GM23338 (cell line): Measurements from ENCODE around the gene PSMB7. TPM values are rescaled to one million over a fixed set of nuclear protein-coding genes. Genes with fewer than 3 reads are reported as not detected.

ENCODE experiments used
- ATAC-seq: fragments of 200-7000 bp; cut with Tn5 transposase; 3 replicates; pipeline ENCODE4 v1.9.1; 2020
- DNase-seq: peaks from one replicate; pipeline ENCODE4 v3.0.0-alpha.2; 2015; ENCODE audit warnings: low spot score
- H2AFZ ChIP-seq: fragments of 200-600 bp; sonication (generic); 2 replicates; pipeline ENCODE4 v1.8.0; 2016; ENCODE audit warnings: antibody characterized with exemption, mild to moderate bottlenecking, moderate library complexity
- H3F3A ChIP-seq: fragments of 200-600 bp; sonication (generic); replicated peaks from 2 replicates; pipeline ENCODE4 v1.8.0; 2017; ENCODE audit warnings: antibody characterized with exemption, mixed run types, low read depth
- H3K27ac ChIP-seq: fragments of 200-600 bp; sonication (generic); 2 replicates; pipeline ENCODE4 v1.6.1; 2016; ENCODE audit warnings: low read depth
- H3K27me3 ChIP-seq: fragments of 200-600 bp; sonication (generic); 2 replicates; pipeline ENCODE4 v1.8.0; 2016; ENCODE audit warnings: mild to moderate bottlenecking, mixed run types, moderate library complexity; ENCODE audit not compliant: insufficient read depth
- H3K36me3 ChIP-seq: fragments of 200-600 bp; sonication (generic); 2 replicates; pipeline ENCODE4 v1.8.0; 2016; ENCODE audit warnings: mild to moderate bottlenecking; ENCODE audit not compliant: insufficient read depth
- H3K4me1 ChIP-seq: fragments of 200-600 bp; sonication (generic); 2 replicates; pipeline ENCODE4 v1.8.0; 2016; ENCODE audit warnings: mild to moderate bottlenecking, moderate library complexity; ENCODE audit not compliant: insufficient read depth
- H3K4me2 ChIP-seq: fragments of 200-600 bp; sonication (generic); 2 replicates; pipeline ENCODE4 v1.7.1; 2017; ENCODE audit warnings: mixed run types
- H3K4me3 ChIP-seq: fragments of 200-600 bp; sonication (generic); 2 replicates; pipeline ENCODE4 v1.6.1; 2016; ENCODE audit warnings: mixed run types
- H3K79me2 ChIP-seq: fragments of 200-600 bp; sonication (generic); replicated peaks from 2 replicates; pipeline ENCODE4 v1.8.0; 2017; ENCODE audit warnings: mild to moderate bottlenecking; ENCODE audit not compliant: insufficient read depth
- H3K9me2 ChIP-seq: fragments of 200-600 bp; sonication (generic); 2 replicates; pipeline ENCODE4 v1.8.0; 2017; ENCODE audit not compliant: insufficient read depth
- H4K20me1 ChIP-seq: fragments of 200-600 bp; sonication (generic); replicated peaks from 2 replicates; pipeline ENCODE4 v1.8.0; 2017; ENCODE audit warnings: mild to moderate bottlenecking; ENCODE audit not compliant: insufficient read depth
- H3K27ac Mint-ChIP-seq: 2 replicates; pipeline ENCODE4 v1.8.0; 2020; ENCODE audit warnings: inconsistent platforms, mild to moderate bottlenecking, moderate library complexity, mixed read lengths
- H3K27me3 Mint-ChIP-seq: 3 replicates; pipeline ENCODE4 v1.8.0; 2022; ENCODE audit warnings: low read depth, mild to moderate bottlenecking, moderate library complexity, mixed read lengths, inconsistent platforms; ENCODE audit not compliant: insufficient read depth, poor library complexity
- H3K36me3 Mint-ChIP-seq: 3 replicates; pipeline ENCODE4 v1.8.0; 2021; ENCODE audit warnings: low read depth, mild to moderate bottlenecking, inconsistent platforms, moderate library complexity, mixed read lengths
- H3K4me1 Mint-ChIP-seq: 3 replicates; pipeline ENCODE4 v1.8.0; 2020; ENCODE audit warnings: mild to moderate bottlenecking, inconsistent platforms, mixed read lengths
- H3K4me3 Mint-ChIP-seq: 3 replicates; pipeline ENCODE4 v1.8.0; 2021; ENCODE audit warnings: moderate library complexity, mild to moderate bottlenecking, inconsistent platforms, mixed read lengths
- H3K9me3 Mint-ChIP-seq: 3 replicates; pipeline ENCODE4 v1.8.0; 2020; ENCODE audit warnings: moderate library complexity, mild to moderate bottlenecking, inconsistent platforms, mixed read lengths
- EZH2phosphoT487 ChIP-seq: fragments of 200-600 bp; sonication (generic); IDR thresholded peaks from one replicate; pipeline ENCODE4 v1.8.1; 2018; ENCODE audit warnings: antibody characterized with exemption; ENCODE audit not compliant: unreplicated experiment
- JUNB ChIP-seq: IDR thresholded peaks from one replicate; pipeline ENCODE4 v1.6.1; 2016; ENCODE audit warnings: antibody characterized with exemption; ENCODE audit not compliant: unreplicated experiment
- NANOG ChIP-seq: IDR thresholded peaks from 2 replicates; pipeline ENCODE4 v1.6.1; 2016; ENCODE audit warnings: antibody characterized with exemption, borderline replicate concordance
- POLR2AphosphoS5 ChIP-seq: IDR thresholded peaks from 2 replicates; pipeline ENCODE4 v1.6.1; 2016; ENCODE audit warnings: antibody characterized with exemption, low read depth
- STAT1 ChIP-seq: IDR thresholded peaks from one replicate; pipeline ENCODE4 v1.6.1; 2016; ENCODE audit warnings: antibody characterized with exemption; ENCODE audit not compliant: unreplicated experiment
- polyA plus RNA-seq: library from polyadenylated mRNA; unstranded; fragments of >200 nt; fragmentation: Nextera tagmentation; extraction: Ambion mirVana; gene quantifications from 2 replicates; pipeline ENCODE4 v1.2.1, GENCODE V29; 2016
- total RNA-seq: library from RNA; depleted of rRNA; stranded (reverse); fragments of >200 nt; shearing (Covaris generic); gene quantifications from 2 replicates; pipeline ENCODE4 v1.2.3, GENCODE V29; 2014
- TF ChIP-seq, protein P1 (sequence below): fragments of 250-450 bp; sonication (Bioruptor Pico); IDR thresholded peaks from 2 replicates; pipeline ENCODE4 v1.5.0; 2020; ENCODE audit warnings: mild to moderate bottlenecking, moderate library complexity
- TF ChIP-seq, protein P2 (sequence below), 2 experiments: fragments of 200-600 bp in 1 of 2; sonication (generic) in 1 of 2; conservative IDR thresholded peaks; 2 replicates each; pipeline versions ENCODE4 v1.5.1 to v1.6.1; 2016 to 2017; ENCODE audit warnings: antibody characterized with exemption in 2 of 2, low read depth in 2 of 2, mild to moderate bottlenecking in 2 of 2, moderate library complexity in 1 of 2
- TF ChIP-seq, protein P3 (sequence below): IDR thresholded peaks from 2 replicates; pipeline ENCODE4 v1.6.1; 2016; ENCODE audit warnings: antibody characterized with exemption
- TF ChIP-seq, protein P4 (sequence below): IDR thresholded peaks from one replicate; pipeline ENCODE4 v1.6.1; 2018; ENCODE audit warnings: antibody characterized with exemption; ENCODE audit not compliant: unreplicated experiment

The PSMB7 gene
- total and polyA plus RNA-seq, 2 experiments from 2014 or later, result 255 to 268 TPM

DNA sequence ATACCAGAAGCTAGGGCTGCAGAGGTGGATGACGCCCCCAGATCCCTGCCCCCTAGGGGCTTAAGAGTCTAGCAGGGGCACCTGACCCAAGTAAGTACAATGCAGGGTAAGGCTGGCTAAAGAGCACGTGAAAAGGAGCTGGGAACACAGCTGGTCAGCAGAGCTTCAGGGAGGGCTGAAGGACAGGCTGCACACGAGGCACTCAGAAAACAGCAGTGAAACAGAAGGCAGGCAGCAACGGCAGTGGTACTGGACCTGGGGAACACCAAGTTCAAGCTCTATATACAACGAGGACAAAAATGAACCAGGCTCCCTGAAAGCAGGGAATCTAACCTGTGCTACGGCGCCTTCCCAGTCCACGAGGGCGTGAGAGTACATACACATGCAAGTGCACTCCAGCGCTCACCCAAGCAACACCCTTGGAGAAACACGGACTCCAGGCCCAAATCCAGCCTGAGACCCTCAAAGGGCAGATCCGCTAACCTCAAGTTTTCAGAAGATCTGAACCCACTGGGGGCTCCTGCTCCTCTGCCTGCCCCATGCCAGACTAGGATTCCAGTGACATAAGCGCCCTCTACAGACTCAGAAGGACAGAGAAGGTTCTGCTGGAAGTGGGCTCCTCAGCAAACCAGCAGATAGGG is 57.4 kb downstream of the PSMB7 start (continued):
- TF ChIP-seq, protein P1, sequence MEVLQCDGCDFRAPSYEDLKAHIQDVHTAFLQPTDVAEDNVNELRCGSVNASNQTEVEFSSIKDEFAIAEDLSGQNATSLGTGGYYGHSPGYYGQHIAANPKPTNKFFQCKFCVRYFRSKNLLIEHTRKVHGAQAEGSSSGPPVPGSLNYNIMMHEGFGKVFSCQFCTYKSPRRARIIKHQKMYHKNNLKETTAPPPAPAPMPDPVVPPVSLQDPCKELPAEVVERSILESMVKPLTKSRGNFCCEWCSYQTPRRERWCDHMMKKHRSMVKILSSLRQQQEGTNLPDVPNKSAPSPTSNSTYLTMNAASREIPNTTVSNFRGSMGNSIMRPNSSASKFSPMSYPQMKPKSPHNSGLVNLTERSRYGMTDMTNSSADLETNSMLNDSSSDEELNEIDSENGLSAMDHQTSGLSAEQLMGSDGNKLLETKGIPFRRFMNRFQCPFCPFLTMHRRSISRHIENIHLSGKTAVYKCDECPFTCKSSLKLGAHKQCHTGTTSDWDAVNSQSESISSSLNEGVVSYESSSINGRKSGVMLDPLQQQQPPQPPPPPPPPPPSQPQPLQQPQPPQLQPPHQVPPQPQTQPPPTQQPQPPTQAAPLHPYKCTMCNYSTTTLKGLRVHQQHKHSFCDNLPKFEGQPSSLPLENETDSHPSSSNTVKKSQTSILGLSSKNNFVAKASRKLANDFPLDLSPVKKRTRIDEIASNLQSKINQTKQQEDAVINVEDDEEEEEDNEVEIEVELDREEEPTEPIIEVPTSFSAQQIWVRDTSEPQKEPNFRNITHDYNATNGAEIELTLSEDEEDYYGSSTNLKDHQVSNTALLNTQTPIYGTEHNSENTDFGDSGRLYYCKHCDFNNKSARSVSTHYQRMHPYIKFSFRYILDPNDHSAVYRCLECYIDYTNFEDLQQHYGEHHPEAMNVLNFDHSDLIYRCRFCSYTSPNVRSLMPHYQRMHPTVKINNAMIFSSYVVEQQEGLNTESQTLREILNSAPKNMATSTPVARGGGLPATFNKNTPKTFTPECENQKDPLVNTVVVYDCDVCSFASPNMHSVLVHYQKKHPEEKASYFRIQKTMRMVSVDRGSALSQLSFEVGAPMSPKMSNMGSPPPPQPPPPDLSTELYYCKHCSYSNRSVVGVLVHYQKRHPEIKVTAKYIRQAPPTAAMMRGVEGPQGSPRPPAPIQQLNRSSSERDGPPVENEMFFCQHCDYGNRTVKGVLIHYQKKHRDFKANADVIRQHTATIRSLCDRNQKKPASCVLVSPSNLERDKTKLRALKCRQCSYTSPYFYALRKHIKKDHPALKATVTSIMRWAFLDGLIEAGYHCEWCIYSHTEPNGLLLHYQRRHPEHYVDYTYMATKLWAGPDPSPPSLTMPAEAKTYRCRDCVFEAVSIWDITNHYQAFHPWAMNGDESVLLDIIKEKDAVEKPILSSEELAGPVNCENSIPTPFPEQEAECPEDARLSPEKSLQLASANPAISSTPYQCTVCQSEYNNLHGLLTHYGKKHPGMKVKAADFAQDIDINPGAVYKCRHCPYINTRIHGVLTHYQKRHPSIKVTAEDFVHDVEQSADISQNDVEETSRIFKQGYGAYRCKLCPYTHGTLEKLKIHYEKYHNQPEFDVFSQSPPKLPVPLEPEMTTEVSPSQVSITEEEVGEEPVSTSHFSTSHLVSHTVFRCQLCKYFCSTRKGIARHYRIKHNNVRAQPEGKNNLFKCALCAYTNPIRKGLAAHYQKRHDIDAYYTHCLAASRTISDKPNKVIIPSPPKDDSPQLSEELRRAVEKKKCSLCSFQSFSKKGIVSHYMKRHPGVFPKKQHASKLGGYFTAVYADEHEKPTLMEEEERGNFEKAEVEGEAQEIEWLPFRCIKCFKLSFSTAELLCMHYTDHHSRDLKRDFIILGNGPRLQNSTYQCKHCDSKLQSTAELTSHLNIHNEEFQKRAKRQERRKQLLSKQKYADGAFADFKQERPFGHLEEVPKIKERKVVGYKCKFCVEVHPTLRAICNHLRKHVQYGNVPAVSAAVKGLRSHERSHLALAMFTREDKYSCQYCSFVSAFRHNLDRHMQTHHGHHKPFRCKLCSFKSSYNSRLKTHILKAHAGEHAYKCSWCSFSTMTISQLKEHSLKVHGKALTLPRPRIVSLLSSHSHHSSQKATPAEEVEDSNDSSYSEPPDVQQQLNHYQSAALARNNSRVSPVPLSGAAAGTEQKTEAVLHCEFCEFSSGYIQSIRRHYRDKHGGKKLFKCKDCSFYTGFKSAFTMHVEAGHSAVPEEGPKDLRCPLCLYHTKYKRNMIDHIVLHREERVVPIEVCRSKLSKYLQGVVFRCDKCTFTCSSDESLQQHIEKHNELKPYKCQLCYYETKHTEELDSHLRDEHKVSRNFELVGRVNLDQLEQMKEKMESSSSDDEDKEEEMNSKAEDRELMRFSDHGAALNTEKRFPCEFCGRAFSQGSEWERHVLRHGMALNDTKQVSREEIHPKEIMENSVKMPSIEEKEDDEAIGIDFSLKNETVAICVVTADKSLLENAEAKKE (CRISPR knock-in tag), result peak; percentile 20; the same call in 1 of the 2 replicates

DNA sequence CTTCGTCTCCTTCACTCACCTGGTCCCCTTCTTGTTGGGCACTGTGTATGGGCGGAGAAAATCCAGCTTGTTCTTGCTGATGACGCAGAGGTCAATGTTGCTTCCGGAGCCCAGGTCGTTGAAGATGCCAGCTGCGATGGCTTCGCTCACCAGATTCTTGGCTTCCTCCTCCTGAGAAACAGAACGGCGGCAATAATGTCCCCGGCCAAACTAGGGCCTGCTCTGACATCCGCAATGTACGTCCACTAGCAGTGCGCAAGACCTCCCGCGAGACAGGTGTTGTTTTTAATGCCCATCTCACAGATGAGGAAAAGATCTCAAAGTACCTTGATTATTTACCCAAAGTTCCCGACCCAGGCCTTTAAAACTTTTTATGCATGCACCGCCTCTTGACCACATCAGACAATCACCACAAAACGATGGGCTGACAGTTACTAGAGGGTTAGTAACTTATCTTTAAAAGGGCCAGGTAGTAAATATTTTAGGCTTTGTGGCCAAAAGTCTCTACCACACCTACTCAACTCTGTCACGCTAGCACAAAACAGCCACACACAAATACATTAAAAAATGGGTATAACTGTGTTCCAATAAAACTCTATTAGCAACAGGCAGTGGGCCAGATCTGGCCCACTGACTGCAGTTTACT is 58.4 kb downstream of the PSMB7 start:
- DNase-seq (no peak), ATAC-seq (no peak)
- Histone ChIP-seq H3K9me2 (no peaks in the 10 kb centered on the region), H3K4me3 (no peak overlapping the region), H3K4me2 (no peak overlapping the region), H3K27me3 (no peaks in the 10 kb centered on the region), H2AFZ (no peak overlapping the region), H3K36me3 (peaks cover 6% of the 10 kb centered on the region; the same call in 1 of the 2 replicates), H3F3A (no peaks in the 10 kb centered on the region), H3K79me2 (peaks cover 54% of the 10 kb centered on the region), H4K20me1 (peaks cover 32% of the 10 kb centered on the region), H3K27ac (no peak overlapping the region), H3K4me1 (no peaks in the 10 kb centered on the region)
- H3K4me1 Mint-ChIP-seq, result peaks cover 16% of the 10 kb centered on the region
- H3K9me3 Mint-ChIP-seq, result no peaks in the 10 kb centered on the region
- peaks cover 18% of the 10 kb centered on the region for H3K27me3 Mint-ChIP-seq
- H3K27ac Mint-ChIP-seq, result no peak overlapping the region
- H3K36me3 Mint-ChIP-seq, result peaks cover 40% of the 10 kb centered on the region
- H3K4me3 Mint-ChIP-seq, result no peak overlapping the region
- TF ChIP-seq POLR2AphosphoS5 (no peak), EZH2phosphoT487 (no peak), STAT1 (no peak), JUNB (no peak), NANOG (no peak)
- TF ChIP-seq, protein P2, sequence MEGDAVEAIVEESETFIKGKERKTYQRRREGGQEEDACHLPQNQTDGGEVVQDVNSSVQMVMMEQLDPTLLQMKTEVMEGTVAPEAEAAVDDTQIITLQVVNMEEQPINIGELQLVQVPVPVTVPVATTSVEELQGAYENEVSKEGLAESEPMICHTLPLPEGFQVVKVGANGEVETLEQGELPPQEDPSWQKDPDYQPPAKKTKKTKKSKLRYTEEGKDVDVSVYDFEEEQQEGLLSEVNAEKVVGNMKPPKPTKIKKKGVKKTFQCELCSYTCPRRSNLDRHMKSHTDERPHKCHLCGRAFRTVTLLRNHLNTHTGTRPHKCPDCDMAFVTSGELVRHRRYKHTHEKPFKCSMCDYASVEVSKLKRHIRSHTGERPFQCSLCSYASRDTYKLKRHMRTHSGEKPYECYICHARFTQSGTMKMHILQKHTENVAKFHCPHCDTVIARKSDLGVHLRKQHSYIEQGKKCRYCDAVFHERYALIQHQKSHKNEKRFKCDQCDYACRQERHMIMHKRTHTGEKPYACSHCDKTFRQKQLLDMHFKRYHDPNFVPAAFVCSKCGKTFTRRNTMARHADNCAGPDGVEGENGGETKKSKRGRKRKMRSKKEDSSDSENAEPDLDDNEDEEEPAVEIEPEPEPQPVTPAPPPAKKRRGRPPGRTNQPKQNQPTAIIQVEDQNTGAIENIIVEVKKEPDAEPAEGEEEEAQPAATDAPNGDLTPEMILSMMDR (conservative IDR thresholded peaks at IDR 0.05; ENCODE audit: low read depth in 2 of 2), result no peak
- TF ChIP-seq, protein P3, sequence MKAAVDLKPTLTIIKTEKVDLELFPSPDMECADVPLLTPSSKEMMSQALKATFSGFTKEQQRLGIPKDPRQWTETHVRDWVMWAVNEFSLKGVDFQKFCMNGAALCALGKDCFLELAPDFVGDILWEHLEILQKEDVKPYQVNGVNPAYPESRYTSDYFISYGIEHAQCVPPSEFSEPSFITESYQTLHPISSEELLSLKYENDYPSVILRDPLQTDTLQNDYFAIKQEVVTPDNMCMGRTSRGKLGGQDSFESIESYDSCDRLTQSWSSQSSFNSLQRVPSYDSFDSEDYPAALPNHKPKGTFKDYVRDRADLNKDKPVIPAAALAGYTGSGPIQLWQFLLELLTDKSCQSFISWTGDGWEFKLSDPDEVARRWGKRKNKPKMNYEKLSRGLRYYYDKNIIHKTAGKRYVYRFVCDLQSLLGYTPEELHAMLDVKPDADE, result no peak
- TF ChIP-seq, protein P4, sequence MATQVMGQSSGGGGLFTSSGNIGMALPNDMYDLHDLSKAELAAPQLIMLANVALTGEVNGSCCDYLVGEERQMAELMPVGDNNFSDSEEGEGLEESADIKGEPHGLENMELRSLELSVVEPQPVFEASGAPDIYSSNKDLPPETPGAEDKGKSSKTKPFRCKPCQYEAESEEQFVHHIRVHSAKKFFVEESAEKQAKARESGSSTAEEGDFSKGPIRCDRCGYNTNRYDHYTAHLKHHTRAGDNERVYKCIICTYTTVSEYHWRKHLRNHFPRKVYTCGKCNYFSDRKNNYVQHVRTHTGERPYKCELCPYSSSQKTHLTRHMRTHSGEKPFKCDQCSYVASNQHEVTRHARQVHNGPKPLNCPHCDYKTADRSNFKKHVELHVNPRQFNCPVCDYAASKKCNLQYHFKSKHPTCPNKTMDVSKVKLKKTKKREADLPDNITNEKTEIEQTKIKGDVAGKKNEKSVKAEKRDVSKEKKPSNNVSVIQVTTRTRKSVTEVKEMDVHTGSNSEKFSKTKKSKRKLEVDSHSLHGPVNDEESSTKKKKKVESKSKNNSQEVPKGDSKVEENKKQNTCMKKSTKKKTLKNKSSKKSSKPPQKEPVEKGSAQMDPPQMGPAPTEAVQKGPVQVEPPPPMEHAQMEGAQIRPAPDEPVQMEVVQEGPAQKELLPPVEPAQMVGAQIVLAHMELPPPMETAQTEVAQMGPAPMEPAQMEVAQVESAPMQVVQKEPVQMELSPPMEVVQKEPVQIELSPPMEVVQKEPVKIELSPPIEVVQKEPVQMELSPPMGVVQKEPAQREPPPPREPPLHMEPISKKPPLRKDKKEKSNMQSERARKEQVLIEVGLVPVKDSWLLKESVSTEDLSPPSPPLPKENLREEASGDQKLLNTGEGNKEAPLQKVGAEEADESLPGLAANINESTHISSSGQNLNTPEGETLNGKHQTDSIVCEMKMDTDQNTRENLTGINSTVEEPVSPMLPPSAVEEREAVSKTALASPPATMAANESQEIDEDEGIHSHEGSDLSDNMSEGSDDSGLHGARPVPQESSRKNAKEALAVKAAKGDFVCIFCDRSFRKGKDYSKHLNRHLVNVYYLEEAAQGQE, result no peak
